HL-60 (cell line): ENCODE results near the gene MAP2K5.

Source experiments
- DNase-seq, 2 experiments: peaks; one replicate each; pipeline ENCODE4 v3.0.0-alpha.2; 2010 to 2020; ENCODE audit warnings: low read depth in 1 of 2, low spot score in 1 of 2
- H3K27ac ChIP-seq: fragments of 250-450 bp; sonication (Bioruptor Pico); replicated peaks from 2 replicates; pipeline ENCODE4 v1.5.1; 2020; ENCODE audit warnings: mild to moderate bottlenecking, moderate library complexity
- H3K27me3 ChIP-seq: fragments of 250-450 bp; sonication (Bioruptor Pico); 2 replicates; pipeline ENCODE4 v1.5.1; 2021; ENCODE audit warnings: mild to moderate bottlenecking, moderate library complexity; ENCODE audit not compliant: insufficient read depth, poor library complexity, severe bottlenecking
- H3K4me3 ChIP-seq: replicated peaks from 2 replicates; pipeline ENCODE4 v1.5.1; 2011; ENCODE audit warnings: mild to moderate bottlenecking, control low read depth, low read length; ENCODE audit not compliant: insufficient read depth
- CTCF ChIP-seq: IDR thresholded peaks from one replicate; pipeline ENCODE4 v1.5.1; 2011; ENCODE audit warnings: low read length, control low read depth, inconsistent platforms; ENCODE audit not compliant: insufficient read depth
- GABPA ChIP-seq: IDR thresholded peaks from 2 replicates; pipeline ENCODE4 v1.6.1; 2012; ENCODE audit warnings: low read depth
- POLR2AphosphoS5 ChIP-seq: IDR thresholded peaks from 2 replicates; pipeline ENCODE4 v1.6.1; 2012; ENCODE audit warnings: low read depth
- SPI1 ChIP-seq: IDR thresholded peaks from 2 replicates; pipeline ENCODE4 v1.6.1; 2012; ENCODE audit warnings: low read depth, mild to moderate bottlenecking, borderline replicate concordance
- TF ChIP-seq, protein P1 (sequence below): IDR thresholded peaks from 2 replicates; pipeline ENCODE4 v1.6.1; 2012; ENCODE audit warnings: low read depth; ENCODE audit not compliant: insufficient replicate concordance

The MAP2K5 gene

GRCh38 chr15:67579164-67579563 lies 36.7 kb downstream of the MAP2K5 start:
- TF ChIP-seq SPI1: no peak
- no peak for TF ChIP-seq CTCF
- no peak for TF ChIP-seq POLR2AphosphoS5
- TF ChIP-seq GABPA: no peak
- TF ChIP-seq, protein P1, sequence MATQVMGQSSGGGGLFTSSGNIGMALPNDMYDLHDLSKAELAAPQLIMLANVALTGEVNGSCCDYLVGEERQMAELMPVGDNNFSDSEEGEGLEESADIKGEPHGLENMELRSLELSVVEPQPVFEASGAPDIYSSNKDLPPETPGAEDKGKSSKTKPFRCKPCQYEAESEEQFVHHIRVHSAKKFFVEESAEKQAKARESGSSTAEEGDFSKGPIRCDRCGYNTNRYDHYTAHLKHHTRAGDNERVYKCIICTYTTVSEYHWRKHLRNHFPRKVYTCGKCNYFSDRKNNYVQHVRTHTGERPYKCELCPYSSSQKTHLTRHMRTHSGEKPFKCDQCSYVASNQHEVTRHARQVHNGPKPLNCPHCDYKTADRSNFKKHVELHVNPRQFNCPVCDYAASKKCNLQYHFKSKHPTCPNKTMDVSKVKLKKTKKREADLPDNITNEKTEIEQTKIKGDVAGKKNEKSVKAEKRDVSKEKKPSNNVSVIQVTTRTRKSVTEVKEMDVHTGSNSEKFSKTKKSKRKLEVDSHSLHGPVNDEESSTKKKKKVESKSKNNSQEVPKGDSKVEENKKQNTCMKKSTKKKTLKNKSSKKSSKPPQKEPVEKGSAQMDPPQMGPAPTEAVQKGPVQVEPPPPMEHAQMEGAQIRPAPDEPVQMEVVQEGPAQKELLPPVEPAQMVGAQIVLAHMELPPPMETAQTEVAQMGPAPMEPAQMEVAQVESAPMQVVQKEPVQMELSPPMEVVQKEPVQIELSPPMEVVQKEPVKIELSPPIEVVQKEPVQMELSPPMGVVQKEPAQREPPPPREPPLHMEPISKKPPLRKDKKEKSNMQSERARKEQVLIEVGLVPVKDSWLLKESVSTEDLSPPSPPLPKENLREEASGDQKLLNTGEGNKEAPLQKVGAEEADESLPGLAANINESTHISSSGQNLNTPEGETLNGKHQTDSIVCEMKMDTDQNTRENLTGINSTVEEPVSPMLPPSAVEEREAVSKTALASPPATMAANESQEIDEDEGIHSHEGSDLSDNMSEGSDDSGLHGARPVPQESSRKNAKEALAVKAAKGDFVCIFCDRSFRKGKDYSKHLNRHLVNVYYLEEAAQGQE: no peak
- no peaks in the 10 kb centered on the region for H3K27me3 ChIP-seq
- H3K4me3 ChIP-seq: no peak overlapping the region
- DNase-seq: no peak
- H3K27ac ChIP-seq: no peak overlapping the region

DNA sequence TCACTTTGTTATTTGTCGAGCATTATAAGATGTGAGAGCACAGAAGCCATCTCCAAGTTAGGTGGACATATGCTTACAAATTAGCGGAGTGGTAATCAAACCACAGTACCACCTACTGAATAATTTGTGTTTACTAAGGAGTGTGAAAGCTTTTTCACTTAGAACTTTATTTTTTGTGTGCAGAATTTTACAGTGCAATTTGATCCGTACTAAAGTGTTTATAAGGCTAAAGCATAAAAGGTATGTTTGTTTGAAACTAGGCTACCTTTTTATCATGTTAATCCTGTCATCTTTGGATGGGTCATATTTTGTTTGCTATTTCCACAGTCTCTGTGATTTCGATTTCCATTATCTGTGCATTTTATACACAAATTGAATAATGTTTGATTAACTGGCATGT lies 37.5 kb downstream of the MAP2K5 start:
- Histone ChIP-seq H3K27ac (no peak overlapping the region), H3K27me3 (no peaks in the 10 kb centered on the region), H3K4me3 (no peak overlapping the region)
- TF ChIP-seq SPI1 (no peak), CTCF (no peak), GABPA (no peak), POLR2AphosphoS5 (no peak)
- TF ChIP-seq, protein P1: no peak
- DNase-seq: no peak

GRCh38 chr15:67584157-67584556 lies 41.7 kb downstream of the MAP2K5 start:
- no peak overlapping the region for H3K4me3 ChIP-seq

More at GRCh38 chr15:67584157-67584556, 41.7 kb downstream of the MAP2K5 start:
- Histone ChIP-seq H3K27ac (no peak overlapping the region), H3K27me3 (no peaks in the 10 kb centered on the region)
- TF ChIP-seq SPI1 (no peak), GABPA (no peak), CTCF (no peak), POLR2AphosphoS5 (no peak)
- TF ChIP-seq, protein P1: no peak
- no peak for DNase-seq
